RPMI7951 (cell line): Measurements from ENCODE around the gene PTGER1. TPM values are rescaled to one million over a fixed set of nuclear protein-coding genes. Genes with fewer than 3 reads are reported as not detected.
A peak's percentile ranks its signal among the peaks of the same experiment; 100 is the strongest.
"Not testable (repeated sequence)": the region's sequence is repeated elsewhere in the genome, so short reads cannot be mapped to it uniquely, and the experiment has no call there.

Experiments used
- DNase-seq: peaks from one replicate; pipeline ENCODE4 v3.0.0-alpha.2; 2012; ENCODE audit warnings: low read depth
- total RNA-seq: library from RNA; depleted of rRNA; stranded (reverse); fragments of >200 nt; shearing (Covaris generic); gene quantifications from 2 replicates; pipeline ENCODE4 v1.2.3, GENCODE V29; 2014; rRNA removed

The PTGER1 gene, protein sequence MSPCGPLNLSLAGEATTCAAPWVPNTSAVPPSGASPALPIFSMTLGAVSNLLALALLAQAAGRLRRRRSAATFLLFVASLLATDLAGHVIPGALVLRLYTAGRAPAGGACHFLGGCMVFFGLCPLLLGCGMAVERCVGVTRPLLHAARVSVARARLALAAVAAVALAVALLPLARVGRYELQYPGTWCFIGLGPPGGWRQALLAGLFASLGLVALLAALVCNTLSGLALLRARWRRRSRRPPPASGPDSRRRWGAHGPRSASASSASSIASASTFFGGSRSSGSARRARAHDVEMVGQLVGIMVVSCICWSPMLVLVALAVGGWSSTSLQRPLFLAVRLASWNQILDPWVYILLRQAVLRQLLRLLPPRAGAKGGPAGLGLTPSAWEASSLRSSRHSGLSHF
- total RNA-seq = 0.60 TPM in 1 of 2 replicates, not detected in the other

DNA sequence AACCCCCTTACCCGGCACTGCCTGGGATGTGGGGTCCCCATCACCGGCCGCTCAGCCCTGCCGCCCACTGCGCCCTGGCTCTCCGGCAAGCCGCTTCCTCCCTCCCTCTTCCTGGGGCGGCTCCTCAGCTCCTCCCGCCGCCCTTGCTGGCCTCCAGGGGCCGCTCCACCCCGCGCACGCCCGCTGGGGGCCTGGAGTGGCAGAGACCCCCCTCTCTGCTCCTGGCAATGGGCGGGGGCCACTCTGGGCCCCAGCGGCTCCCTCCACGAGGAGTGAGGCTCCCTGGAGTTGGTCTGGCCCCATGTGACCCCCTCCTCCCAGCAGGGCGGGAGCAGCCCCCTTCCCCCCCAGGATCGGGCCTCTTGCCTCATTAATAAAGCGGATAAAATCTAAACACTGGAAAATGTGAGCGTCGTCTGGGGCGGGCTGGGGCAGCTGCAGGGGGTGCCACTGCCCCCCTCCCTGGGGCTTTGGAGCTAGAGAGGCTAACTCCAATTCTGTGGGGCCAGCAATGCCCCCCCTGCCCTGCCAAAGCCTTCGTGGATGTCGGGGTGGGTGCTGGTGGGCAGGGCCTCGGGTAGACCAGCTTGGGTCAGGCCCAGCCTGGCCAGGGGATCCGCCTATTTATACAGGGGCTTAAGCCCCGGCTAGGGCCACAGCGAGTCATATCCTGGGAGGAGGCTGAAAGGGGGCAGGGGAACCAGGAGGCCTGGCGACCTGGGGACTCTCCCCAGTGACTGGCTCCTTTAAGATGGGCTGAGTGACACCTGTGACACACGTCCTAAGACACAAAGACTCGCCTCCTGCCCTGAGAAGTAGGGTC is at the start of gene PTGER1:
PTGER1 (minus strand) TSS at position 104 of the 823 bp plus-strand sequence. CDS start 1,034 bp downstream, outside the sequence.
- DNase-seq = no peak

DNA sequence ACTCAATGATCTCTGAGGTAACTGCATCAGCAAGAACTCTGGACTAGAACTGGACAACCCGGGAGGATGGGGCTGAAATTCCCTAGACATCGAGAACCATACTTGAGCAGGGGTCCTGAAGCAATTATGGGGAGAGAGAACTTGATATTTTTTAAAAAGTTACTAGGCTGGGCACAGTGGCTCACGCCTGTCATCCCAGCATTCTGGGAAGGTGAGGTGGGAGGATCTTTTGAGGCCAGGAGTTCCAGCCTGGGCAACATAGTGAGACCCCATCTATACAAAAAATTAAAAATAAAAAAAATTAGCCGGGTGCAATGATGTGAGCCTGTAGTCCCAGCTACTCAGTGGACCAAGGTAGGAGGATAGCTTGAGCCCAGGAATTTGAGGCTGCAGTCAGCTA is 45.4 kb upstream of the PTGER1 start:
- no peak for DNase-seq

DNA sequence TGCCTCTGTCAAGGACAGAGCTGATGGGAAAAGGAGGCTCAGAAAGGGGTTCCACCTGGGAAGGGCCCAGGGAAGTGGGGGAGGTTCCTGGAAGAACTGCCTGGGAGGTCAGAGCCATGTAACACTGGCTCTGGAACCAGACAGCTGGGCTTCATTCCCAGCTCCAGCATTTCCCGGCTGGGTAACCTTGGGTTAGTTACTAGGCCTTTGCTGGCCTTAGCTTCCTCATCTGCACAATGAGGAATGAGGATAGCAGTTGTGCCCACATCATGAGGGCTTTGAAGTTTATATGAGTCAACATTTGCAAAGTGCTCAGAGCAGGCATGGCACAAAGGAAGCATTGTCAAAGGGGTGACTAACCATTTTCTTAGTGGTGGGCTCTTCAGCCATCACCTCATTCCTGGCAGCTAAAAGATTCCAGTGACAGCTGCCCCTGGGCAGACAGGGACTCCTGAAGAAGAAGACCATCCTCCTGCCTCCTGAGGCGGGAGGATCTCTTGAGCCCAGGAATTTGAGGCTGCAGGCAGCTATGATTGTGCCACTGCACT is 44.8 kb upstream of the PTGER1 start:
- peak; percentile 98 for DNase-seq

DNA sequence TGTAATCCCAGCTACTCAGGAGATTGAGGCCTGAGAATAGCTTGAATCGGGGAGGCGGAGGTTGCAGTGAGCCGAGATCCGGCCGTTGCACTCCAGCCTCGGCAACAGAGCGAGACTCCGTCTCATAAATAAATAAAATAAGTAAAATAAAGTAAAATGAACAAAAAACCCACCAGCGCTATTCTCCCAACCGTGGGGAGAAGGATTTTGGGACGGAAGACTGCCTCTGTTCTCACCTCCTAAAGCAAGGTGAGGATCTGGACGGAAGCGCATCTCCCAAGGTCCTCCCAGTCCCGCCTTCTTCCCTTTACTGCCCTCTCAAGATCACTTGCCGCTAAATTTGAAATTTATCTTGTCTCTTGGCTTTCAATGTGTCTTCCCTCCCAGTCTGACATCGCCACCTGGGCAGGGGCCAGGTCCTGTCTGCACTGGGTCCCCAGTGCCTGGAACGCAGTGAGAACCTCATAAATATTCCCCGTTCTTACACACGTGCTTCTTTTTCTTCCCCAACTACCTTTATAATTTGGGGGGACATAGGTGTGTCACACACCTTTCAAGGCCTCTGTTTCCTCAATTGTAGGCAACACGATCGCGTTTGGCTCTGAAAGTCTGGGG is 44.2 kb upstream of the PTGER1 start:
- DNase-seq = no peak

DNA sequence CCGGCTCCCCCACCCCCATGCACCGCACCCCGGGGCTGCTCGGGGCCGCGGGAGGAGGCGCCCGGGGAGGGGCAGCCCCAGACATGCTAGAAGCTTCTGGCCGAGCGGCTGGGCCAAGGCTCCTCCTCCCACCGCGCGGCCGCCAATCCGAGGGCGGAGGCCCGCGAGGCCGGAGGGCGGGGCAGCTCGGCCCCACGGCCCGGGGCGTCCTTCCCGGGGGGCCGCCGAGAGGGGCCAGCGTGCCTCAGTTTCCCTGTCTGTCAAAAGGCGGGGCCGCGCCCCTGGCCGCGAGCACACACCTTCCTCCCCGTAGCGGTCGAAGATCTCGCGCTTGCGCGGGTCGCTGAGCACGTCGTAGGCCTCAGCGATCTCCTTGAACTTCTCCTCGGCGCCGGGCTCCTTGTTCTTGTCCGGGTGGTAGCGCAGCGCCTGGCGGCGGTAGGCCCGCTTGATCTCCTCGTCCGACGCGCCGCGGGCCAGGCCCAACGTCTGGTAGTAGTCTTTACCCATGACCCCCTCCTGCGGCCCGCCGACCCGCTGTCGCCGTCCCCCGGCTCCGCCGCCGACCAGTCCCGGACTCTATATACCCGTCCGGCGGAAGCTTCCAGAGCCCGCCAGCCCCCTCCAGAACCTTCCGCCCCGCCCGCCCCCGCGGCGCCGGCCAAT is 42.8 kb upstream of the PTGER1 start, which contains the start of gene DNAJB1:
DNAJB1 (minus strand) TSS at position 558 of the 666 bp plus-strand sequence; CDS start at position 510, 48 bp downstream.
- peak; percentile 81 for DNase-seq

DNA sequence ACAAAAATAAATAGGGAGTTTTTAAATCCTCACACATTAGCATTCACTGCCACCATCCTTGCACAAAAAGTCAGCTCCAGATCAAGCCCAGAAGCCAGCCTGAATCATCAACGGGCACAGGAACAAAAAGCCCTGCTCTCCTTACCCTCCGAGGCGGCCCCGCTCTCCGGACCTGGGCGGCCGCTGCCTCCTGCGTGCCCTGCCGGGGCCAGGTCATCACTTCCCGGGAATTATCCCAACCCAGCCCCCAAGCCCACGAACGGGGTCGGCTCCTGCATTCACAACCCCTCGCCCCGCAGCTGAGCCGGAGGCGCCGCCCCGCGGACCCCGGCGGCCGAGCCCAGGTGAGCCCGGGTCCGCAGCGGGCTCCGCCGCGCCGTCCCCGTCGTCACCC is 42.3 kb upstream of the PTGER1 start:
- DNase-seq = peak; percentile 32

DNA sequence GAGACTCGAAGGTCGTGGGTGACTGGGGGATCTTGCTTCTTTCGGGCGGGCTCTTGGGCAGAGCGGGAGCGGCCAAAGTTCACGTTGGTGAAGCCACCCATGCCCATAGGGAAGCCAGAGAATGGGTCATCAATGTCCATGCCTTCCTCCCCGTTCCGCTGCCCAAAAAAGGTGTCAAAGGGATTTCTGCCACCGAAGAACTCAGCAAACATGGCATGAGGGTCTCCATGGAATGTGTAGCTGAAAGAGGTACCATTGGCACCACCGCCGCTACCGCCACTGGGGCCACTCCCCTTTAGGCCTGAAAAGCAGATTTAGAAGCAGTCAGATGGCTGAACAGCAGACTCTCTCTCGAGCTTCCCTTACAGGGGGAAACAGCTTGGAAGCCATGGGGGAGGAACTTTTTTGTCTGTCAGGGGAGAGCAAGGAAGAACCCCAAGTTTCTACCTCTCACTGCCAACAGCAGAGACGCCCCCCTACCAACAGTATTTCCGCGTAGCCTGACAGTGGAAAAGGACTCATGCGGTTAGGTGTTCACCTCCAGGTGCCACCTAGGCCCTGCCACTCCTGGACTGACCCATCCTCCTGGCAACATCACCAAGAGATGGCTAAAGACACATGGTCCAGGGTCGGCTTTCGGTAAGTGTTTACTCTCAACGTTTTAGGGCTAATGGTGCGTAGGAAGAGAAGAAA is 41.7 kb upstream of the PTGER1 start:
- peak; percentile 15 for DNase-seq

DNA sequence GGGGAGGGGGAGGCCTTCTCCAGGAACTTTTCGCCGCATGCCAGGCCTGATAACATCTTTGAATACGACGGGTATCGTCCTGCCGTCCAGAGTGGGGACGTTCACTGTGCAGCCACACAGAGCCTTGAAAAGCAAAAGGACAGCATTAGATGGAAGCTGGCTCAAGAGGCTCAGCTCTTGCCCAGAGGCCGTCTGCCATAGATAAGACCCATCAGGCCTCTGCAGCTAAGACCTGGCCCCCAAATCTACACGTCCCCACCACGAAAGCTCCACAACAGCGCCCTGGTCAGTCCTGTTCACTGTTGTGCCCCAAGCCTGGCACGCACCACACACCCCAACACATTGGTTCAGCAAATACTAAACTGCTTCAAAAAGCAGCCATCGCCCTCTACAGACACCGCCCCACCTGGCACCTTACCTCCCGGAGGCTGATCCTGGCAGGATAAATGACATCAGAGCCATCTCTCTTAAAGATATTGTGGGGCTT is 40.9 kb upstream of the PTGER1 start:
- DNase-seq = no peak

DNA sequence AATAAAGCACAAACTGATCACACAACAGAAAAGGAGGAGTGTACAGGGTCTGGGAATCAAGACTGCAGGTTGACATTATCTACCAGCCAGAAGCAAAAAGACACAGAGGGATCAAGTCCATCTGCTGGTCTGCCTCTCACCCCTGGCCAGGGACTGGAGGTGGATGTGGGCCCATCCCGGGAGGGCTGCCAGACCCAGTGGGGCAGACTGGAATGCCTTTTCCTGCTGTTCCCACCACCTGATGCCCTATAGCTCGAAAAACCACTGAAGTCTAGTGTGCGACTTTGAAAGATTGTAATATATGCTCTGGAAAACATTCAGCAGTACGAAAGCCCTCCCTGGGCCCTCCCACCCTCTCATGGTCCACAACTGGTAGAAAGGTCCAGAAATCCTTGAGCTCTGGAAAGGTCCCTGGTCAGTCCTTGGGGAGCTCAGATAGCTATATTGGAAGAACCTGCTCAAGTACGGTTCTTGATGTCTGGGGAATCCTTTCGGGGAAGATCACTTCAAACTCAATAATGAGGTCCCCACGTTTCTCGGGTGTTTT is 40.4 kb upstream of the PTGER1 start:
- peak; percentile 38 for DNase-seq

DNA sequence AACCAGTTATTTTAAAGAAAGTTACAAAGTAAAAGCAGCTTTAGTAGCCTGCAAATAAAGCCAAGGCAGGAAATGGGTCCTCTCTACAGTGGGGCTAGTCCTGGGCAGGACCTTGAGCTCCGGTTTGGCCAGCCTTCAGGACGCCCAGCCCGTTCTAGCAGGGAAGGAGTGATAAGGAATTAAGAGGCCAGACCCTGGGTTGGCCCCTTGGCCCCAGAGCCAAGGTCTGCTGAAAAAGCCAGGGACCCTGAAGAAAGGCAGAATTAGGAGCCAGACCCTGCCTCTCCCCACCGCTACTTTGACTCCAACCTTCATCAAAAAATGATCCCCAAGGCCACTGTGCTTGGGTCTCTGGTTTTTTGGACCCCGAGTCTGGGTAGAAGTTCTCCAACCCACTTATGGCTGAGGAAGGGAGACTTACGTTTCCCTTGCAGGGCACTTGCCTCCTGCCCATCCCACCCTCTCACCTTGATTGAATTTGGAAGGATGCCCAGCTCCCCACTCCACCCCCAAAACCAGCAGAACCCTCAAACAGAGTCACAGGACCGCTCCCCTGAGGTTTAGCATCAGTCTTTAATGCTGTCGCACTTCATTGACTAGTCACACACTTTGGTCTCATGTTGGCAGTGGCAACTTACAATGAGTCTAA is 39.2 kb upstream of the PTGER1 start:
- no peak for DNase-seq

DNA sequence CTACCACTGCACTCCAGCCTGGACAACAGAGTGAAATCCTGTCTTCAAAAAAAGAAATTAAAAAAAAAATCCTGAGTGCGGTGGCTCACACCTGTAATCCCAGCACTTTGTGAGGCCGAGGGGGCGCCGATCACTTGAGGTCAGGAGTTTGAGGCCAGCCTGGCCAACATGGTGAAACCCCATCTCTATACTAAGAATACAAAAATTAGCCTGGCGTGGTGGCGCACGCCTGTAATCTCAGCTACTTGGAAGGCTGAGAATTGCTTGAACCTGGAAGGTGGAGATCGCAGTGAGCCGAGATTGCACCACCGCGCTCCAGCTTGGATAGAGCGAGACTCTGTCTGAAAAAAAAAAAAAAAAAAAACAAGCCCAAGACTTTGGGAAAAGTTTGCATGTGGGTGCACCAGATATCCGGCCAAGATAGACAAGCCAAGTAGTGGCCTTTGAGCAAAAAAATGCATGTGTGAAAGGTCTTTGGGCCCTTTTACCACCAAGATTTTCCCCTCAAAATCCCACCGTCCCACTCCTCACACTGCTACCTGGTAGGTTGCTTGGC is 37.3 kb upstream of the PTGER1 start:
- DNase-seq = no peak

DNA sequence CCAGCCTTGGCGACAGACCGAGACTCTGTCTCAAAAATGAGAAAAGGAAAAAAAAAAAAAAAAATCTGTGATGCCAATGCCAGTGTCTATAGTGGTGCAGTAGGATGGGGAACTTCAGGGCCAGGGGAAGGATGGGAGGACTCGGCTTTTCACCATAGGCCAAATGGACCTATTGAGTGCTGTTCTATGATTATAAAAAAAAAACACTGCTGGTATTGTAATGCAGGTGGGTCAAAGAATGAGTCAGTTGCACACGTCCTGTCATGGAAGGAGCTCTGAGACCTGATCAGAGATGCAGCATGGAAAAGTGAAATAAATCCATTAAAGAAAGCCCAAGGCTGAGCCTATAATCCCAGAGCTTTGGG is 36.1 kb upstream of the PTGER1 start:
- no peak for DNase-seq

DNA sequence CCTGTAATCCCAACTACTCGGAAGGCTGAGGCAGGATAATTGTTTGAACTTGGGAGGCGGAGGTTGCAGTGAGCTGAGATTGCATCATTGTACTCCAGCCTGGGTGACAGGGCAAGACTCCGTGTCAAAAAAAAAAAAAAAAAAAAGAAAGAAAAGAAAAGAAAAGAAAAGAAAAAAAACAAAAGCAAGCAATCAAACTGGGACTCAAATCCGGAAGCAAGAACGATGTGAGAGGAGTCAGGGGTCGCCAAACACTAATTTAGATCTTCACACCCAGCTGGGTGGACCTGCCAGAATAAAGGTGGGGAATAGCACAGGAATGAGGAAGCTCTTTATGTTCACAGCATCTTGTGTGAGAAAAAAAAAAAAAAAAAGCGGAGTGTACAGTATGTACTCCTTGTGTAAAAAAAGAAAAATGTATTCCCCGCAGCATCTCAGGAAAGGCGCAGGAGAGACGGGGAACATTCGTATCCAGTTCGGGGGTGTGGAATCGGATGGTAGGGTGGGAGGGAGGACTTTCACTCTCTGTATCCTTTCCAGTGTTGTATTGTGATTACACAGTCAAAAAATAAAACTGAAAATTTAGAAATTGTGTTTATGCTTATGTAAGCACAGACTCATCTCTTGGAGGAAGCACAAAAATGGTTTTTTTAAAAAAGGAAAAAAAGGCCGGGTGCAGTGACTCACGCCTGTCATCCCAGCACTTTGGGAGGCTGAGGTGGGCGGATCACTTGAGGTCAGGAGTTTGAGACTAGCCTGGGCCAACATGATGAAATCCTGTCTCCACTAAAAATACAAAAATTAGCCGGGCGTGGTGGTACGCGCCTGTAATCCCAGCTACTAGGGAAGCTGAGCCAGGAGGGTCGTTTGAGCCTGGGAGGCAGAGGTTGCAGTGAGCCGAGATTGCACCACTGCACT is 35.4 kb upstream of the PTGER1 start:
- DNase-seq = peak; percentile 65

DNA sequence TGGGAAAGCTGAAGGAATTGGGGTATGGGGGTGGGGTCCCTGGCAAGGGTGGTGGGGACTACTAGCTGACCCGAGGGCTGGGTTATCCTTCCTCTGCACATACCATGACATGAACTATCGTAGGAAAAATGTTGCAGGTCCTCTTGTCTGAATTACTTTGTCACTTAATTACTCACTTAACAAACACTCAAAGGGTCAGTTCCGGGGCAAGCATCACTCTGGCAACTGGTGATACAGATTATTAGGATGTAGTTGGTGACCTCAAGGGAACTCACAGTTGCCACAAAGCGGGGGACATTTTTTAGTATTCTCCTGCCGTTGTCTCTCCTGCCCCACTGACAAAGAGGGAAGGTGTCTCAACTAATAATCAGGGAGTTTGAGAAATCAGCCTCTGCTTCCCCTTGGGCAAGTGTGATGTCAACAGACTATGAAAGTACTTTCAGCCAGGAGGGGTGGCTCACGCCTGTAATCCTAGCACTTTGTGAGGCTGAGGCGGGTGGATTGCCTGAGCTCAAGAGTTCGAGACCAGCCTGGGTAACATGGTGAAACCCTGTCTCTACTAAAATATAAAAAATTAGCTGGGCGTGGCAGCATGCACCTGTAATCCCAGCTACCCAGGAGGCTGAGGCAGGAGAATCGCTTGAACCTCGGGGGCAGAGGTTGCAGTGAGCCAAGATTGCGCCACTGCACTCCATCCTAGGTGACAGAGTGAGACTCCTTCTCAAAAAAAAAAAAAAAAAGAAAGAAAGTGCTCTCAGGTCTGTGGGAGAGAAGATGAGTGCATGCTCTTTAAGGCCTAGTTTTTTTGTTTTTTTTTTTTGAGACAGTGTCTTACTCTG is 32.8 kb upstream of the PTGER1 start:
- peak; percentile 70 for DNase-seq

DNA sequence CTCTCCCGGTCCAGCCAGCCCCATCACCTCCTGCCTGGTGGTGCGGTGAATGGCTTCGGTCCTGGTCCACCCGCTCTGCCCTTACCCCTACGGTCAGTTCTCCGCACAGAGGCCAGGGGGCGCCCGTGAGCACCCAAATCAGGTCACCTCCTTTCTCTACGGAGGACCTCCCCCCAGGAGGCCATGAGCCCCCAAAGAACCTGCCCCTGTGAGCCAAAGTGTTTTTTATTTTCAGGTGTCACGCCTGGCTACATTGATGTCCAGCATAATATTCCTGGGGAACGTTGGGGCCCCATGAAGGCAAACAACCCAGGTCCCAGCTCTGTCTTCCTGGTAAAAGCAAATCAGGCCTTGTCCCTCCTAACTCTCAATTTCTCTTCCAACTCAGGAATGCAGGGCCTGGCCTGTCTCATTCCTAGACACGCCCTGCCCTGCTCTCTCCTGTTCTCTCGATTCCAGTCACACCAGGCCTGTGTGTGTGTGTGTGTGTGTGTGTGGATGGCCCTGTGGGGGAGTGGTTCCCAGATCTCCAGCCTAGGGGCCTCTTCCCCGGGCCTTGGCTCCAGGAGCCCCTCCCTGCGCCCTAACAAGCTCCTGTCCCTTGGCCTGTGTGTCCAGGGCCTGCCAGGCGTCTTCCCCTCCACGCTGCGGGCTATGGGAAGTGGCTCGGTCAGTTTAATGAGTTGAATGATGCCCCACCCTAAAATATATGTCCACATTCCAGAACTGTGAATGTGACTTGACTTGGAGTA is 30.5 kb upstream of the PTGER1 start:
- peak; percentile 83 for DNase-seq

DNA sequence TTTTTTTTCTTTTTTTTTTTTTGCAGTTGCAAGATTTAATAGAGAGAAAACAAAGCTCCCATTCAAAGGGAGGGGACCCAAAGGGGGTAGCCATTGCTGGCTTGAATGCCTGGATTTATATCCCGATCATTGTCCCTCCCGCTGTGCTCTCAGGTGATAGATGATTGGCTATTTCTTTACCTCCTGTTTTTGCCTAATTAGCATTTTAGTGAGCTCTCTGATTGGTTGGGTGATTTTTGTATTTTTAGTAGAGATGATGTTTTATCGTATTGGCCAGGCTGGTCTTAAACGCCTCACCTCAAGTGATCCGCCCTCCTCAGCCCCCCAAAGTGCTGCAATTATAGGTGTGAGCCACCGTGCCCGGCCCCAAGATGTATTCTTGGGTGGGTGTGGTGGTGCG is 29.4 kb upstream of the PTGER1 start:
- not testable (repeated sequence) for DNase-seq

DNA sequence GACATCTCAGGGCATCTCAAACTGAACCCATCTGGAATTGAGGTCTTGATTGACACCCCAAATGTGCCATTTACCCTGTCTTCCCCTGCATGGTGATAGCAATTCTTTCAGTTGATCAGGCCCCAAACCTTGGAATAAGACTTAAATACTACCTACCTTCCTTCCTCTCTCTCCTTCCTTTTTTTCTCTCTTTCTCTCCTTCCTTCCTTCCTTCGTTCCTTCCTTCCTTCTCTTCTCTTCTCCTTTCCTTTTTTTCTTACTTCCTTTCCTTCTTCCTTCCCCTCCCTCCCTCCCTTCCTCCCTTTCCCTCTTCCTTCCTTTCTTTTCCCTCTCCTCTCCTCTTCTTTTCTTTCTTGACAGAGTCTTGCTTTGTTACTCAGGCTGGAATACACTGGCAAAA is 28.1 kb upstream of the PTGER1 start:
- DNase-seq = no peak
